Caco-2 (cell line): ENCODE measurements around the gene HSF5. TPM values are rescaled to one million over a fixed set of nuclear protein-coding genes. Genes with fewer than 3 reads are reported as not detected.

Experiments
- BruUV-seq: library from RNA; stranded (reverse); fragments of 400-500 nt; replicated peaks from 2 replicates; lab custom pipeline; 2021; lab: Mats Ljungman, UMichigan
- CTCF ChIA-PET: fragments of 300-600 bp; sonication (Branson Sonifier 250); formaldehyde crosslinking; loops from one replicate; lab custom pipeline; 2022; ENCODE audit warnings: antibody characterized with exemption; lab: Charles Lee
- POLR2A ChIA-PET: fragments of 300-600 bp; sonication (Branson Sonifier 250); formaldehyde crosslinking; loops from one replicate; lab custom pipeline; 2022; ENCODE audit warnings: antibody characterized with exemption; lab: Charles Lee
- DNase-seq, 2 experiments: peaks; one replicate each; pipeline versions ENCODE4 v3.0.0 to v3.0.0-alpha.2; 2020 to 2022
- H3K27me3 ChIP-seq: replicated peaks from 2 replicates; pipeline ENCODE4 v1.6.0; 2011; ENCODE audit warnings: low read length; ENCODE audit not compliant: control insufficient read depth, insufficient read depth
- H3K36me3 ChIP-seq: 2 replicates; pipeline ENCODE4 v1.5.1; 2011; ENCODE audit warnings: low read length; ENCODE audit not compliant: control insufficient read depth, insufficient read depth
- H3K4me1 ChIP-seq: fragments of 250-450 bp; sonication (Bioruptor Pico); 2 replicates; pipeline ENCODE4 v1.5.1; 2020; ENCODE audit warnings: mild to moderate bottlenecking
- H3K4me3 ChIP-seq: 2 replicates; pipeline ENCODE4 v1.5.1; 2011; ENCODE audit warnings: low read depth, mild to moderate bottlenecking, control low read depth, low read length
- H3K9me3 ChIP-seq: fragments of 250-450 bp; sonication (Bioruptor Pico); 2 replicates; pipeline ENCODE4 v1.5.1; 2020; ENCODE audit warnings: mild to moderate bottlenecking, moderate library complexity
- H3K27ac Mint-ChIP-seq: one replicate; pipeline ENCODE4 v1.8.0; 2022; ENCODE audit warnings: mixed read lengths; ENCODE audit not compliant: unreplicated experiment
- H3K27me3 Mint-ChIP-seq: one replicate; pipeline ENCODE4 v1.8.0; 2022; ENCODE audit warnings: mixed read lengths; ENCODE audit not compliant: insufficient read depth, unreplicated experiment
- H3K36me3 Mint-ChIP-seq: one replicate; pipeline ENCODE4 v1.8.0; 2022; ENCODE audit warnings: mild to moderate bottlenecking, mixed read lengths; ENCODE audit not compliant: insufficient read depth, unreplicated experiment
- H3K4me1 Mint-ChIP-seq: one replicate; pipeline ENCODE4 v1.8.0; 2022; ENCODE audit warnings: low read depth, mixed read lengths; ENCODE audit not compliant: unreplicated experiment
- H3K4me3 Mint-ChIP-seq: one replicate; pipeline ENCODE4 v1.8.0; 2022; ENCODE audit warnings: mild to moderate bottlenecking, moderate library complexity, mixed read lengths; ENCODE audit not compliant: unreplicated experiment
- H3K9me3 Mint-ChIP-seq: one replicate; pipeline ENCODE4 v1.8.0; 2022; ENCODE audit warnings: mixed read lengths; ENCODE audit not compliant: unreplicated experiment
- intact Hi-C: fragments of 100-400 bp; cut with micrococcal nuclease; formaldehyde crosslinking; loops from one replicate; pipeline ENCODE4 v1.10.0; 2022; ENCODE audit not compliant: unreplicated experiment
- total RNA-seq: library from RNA; stranded (reverse); gene quantifications from 2 replicates; pipeline ENCODE4 v1.2.3, GENCODE V29; 2022
- TF ChIP-seq, protein P1 (sequence below), 2 experiments: fragments of 200-600 bp in 1 of 2; IDR thresholded peaks; 1 replicate in 1 of 2; 2 replicates in 1 of 2; pipeline versions ENCODE4 v1.5.1 to v1.8.0; 2011 to 2022; ENCODE audit warnings: antibody characterized with exemption in 1 of 2, control low read depth in 1 of 2, inconsistent platforms in 1 of 2, low read depth in 1 of 2, low read length in 1 of 2, mild to moderate bottlenecking in 1 of 2, moderate library complexity in 1 of 2; ENCODE audit not compliant: insufficient read depth in 1 of 2, severe bottlenecking in 1 of 2, unreplicated experiment in 1 of 2

Gene HSF5
- total RNA-seq, 1 experiment from 2014 or later, result 0.98 TPM

DNA sequence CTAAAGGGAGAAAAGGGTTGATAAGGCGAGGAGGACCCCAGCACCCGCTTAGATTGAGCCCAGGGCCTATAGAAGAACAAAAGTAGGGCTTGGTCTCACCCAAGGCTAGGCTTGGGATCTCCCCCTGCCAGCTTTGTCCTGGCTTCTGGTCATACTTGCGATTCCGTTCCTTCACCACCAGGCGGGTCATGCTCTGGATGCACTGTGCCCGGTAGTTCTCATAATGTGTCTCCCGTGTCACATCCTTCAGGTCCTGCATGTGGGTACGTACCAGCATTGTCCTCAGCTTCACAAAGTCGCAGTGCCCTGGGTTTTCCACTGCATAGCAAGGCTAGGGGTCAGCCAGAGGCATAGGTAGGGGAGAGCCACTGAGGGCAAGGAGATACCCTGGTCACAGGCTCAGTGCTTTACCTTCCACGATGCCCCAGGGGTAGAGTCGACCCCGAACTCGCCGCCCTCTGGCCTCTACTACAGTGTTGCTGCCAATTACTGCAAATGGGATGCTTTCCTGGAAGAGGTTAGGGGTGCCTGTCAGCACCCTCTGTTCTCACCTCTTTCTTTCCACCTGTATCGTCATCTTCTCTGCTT lies 32.7 kb upstream of the HSF5 start:
- DNase-seq, result peak in 1 of 2 experiments; percentile 41
- CTCF ChIA-PET, result interaction anchor here (0.5 to 0.6 kb wide), 2 partner anchors 12 to 67 kb away, joined by 3 read pairs; no protein-coding TSS in a partner anchor
- Mint-ChIP-seq H3K27ac (no peak overlapping the region), H3K4me1 (peaks cover 10% of the 10 kb centered on the region), H3K4me3 (no peak overlapping the region), H3K36me3 (peaks cover 19% of the 10 kb centered on the region), H3K9me3 (no peaks in the 10 kb centered on the region), H3K27me3 (no peaks in the 10 kb centered on the region)
- intact Hi-C loops, result no loop called here
- no TSS peak for BruUV-seq
- H3K9me3 ChIP-seq, result no peaks in the 10 kb centered on the region
- H3K27me3 ChIP-seq, result no peaks in the 10 kb centered on the region
- no peaks in the 10 kb centered on the region for H3K36me3 ChIP-seq
- 0 out of 2 replicates have a peak, but pooled peaks cover 3% of the 10 kb centered on the region for H3K4me1 ChIP-seq
- TF ChIP-seq, protein P1, sequence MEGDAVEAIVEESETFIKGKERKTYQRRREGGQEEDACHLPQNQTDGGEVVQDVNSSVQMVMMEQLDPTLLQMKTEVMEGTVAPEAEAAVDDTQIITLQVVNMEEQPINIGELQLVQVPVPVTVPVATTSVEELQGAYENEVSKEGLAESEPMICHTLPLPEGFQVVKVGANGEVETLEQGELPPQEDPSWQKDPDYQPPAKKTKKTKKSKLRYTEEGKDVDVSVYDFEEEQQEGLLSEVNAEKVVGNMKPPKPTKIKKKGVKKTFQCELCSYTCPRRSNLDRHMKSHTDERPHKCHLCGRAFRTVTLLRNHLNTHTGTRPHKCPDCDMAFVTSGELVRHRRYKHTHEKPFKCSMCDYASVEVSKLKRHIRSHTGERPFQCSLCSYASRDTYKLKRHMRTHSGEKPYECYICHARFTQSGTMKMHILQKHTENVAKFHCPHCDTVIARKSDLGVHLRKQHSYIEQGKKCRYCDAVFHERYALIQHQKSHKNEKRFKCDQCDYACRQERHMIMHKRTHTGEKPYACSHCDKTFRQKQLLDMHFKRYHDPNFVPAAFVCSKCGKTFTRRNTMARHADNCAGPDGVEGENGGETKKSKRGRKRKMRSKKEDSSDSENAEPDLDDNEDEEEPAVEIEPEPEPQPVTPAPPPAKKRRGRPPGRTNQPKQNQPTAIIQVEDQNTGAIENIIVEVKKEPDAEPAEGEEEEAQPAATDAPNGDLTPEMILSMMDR (IDR thresholded peaks at IDR 0.05; ENCODE audit: insufficient read depth in 1 of 2, low read depth in 1 of 2, low read length in 1 of 2, severe bottlenecking in 1 of 2, unreplicated experiment in 1 of 2), result peak; percentile 27 to 48
- H3K4me3 ChIP-seq, result no peak overlapping the region
- POLR2A ChIA-PET, result interaction anchor here (1.1 kb wide), 1 partner anchor 111 kb away, joined by 3 read pairs; no protein-coding TSS in a partner anchor

DNA sequence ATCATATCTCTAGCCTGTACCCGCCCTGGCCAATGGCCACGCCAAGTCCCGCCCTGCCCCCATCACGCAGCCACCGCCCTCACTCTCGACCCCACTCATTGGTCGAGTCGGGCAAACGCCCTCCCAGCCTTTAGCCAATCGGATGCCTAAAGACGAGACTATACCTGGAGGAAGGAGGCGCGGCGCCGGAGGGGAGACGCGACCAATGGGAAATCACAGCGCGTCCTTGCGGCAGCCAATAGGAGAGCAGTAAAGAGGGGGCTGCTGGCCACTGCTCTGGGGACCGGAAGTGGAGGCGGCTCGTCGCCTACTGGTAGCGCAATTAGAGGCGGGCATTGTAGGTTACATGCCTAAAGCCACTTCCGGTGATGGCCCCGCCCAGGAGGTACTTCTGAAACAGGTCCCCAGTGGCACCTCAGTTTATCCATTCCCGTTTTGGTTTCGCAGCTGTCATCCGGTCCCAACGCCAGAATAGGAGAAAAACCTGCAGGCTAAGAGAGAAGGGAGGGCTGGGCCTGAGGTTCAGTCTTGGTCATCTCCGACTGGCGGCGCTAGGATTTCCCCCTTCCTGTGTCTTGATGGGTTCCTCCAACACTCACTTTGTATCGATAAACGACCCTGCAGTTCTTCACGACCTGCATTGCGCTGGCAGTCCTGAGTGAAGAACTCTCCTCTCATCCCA lies 29.9 kb upstream of the HSF5 start:
- intact Hi-C loops, result loop anchor here (1.0 to 10.0 kb wide), 10 partner anchors 69 to 707 kb away; partner anchors contain the start of genes GDPD1, PRR11, RAD51C and SKA2
- ChIA-PET POLR2A (interaction anchor here (1.0 to 2.9 kb wide), 4 partner anchors 101 to 589 kb away, joined by 3 to 41 read pairs (median 5); partner anchors contain the start of genes RNF43 and TRIM37), CTCF (interaction anchor here (0.5 to 2.0 kb wide), 8 partner anchors 17 to 487 kb away, joined by 3 to 7 read pairs (median 4); no protein-coding TSS in a partner anchor)
- no peaks in the 10 kb centered on the region for H3K36me3 ChIP-seq
- no peaks in the 10 kb centered on the region for H3K9me3 ChIP-seq
- Mint-ChIP-seq H3K27me3 (no peaks in the 10 kb centered on the region), H3K4me1 (peaks cover 25% of the 10 kb centered on the region), H3K4me3 (peak overlapping the region; percentile 96), H3K27ac (peak overlapping the region; percentile 95), H3K36me3 (peaks cover 20% of the 10 kb centered on the region), H3K9me3 (no peaks in the 10 kb centered on the region)
- DNase-seq, result peak; percentile 100
- no peaks in the 10 kb centered on the region for H3K27me3 ChIP-seq
- 0 out of 2 replicates have a peak, but pooled peaks cover 12% of the 10 kb centered on the region for H3K4me1 ChIP-seq
- no TSS peak for BruUV-seq
- TF ChIP-seq, protein P1 (IDR thresholded peaks at IDR 0.05; ENCODE audit: insufficient read depth in 1 of 2, low read depth in 1 of 2, low read length in 1 of 2, severe bottlenecking in 1 of 2, unreplicated experiment in 1 of 2), result no peak
- H3K4me3 ChIP-seq, result peak overlapping the region; percentile 76

DNA sequence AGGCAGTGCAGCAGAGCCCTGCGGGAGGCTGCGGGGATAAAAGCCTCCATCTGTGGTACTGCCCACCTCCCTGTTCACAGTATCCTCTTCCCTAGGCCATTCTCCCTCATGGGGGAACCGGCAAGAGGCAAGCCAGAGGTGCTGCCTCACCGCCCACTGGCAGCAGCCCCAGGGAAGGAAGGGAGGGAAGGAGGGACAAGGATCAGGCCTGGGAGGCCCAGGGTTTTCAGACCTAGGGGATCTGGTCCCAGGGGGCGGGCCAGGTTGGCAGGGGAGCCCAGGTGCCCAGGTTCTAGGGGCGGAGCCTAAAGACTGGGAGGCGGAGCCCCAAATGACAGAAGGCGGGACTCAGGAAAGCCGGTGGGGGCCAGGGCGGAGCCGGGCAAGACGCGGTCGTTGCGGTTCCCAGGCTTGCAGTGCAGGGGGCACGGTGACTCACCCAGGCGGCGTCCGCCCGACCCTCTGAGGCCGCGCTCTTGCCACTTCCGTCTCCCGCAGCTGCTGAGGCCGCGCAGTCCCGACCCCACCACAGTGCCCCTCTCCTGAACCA lies 29.2 kb upstream of the HSF5 start:
- H3K9me3 ChIP-seq, result no peaks in the 10 kb centered on the region
- no peaks in the 10 kb centered on the region for H3K36me3 ChIP-seq
- Mint-ChIP-seq H3K4me1 (peaks cover 29% of the 10 kb centered on the region), H3K4me3 (peak overlapping the region; percentile 96), H3K27ac (peak overlapping the region; percentile 95), H3K9me3 (no peaks in the 10 kb centered on the region), H3K36me3 (peaks cover 25% of the 10 kb centered on the region), H3K27me3 (no peaks in the 10 kb centered on the region)
- intact Hi-C loops, result loop anchor here (5.0 to 10.0 kb wide), 2 partner anchors 590 to 707 kb away; partner anchors contain the start of genes GDPD1 and TRIM37
- POLR2A ChIA-PET, result interaction anchor here (1.5 to 2.9 kb wide), 2 partner anchors 114 to 590 kb away, joined by 4 to 41 read pairs; partner anchors contain the start of gene TRIM37
- no peak for DNase-seq
- H3K27me3 ChIP-seq, result no peaks in the 10 kb centered on the region
- H3K4me3 ChIP-seq, result peak overlapping the region; percentile 62
- no TSS peak for BruUV-seq
- TF ChIP-seq, protein P1 (IDR thresholded peaks at IDR 0.05; ENCODE audit: insufficient read depth in 1 of 2, low read depth in 1 of 2, low read length in 1 of 2, severe bottlenecking in 1 of 2, unreplicated experiment in 1 of 2), result no peak
- CTCF ChIA-PET, result interaction anchor here (1.5 to 2.0 kb wide), 4 partner anchors 18 to 487 kb away, joined by 3 to 7 read pairs (median 5); no protein-coding TSS in a partner anchor
- 0 out of 2 replicates have a peak, but pooled peaks cover 16% of the 10 kb centered on the region for H3K4me1 ChIP-seq
